HepG2 (cell line): ENCODE measurements around the gene ANG. TPM values are rescaled to one million over a fixed set of nuclear protein-coding genes. Genes with fewer than 3 reads are reported as not detected.

ENCODE experiments used
- ARHGAP35 ChIP-seq: sonication (generic); formaldehyde crosslinking; IDR thresholded peaks from 2 replicates; pipeline ENCODE4 v1.9.0; 2022; ENCODE audit warnings: mild to moderate bottlenecking, inconsistent platforms, moderate library complexity, missing genetic modification reagents, borderline replicate concordance
- ELF3 ChIP-seq: IDR thresholded peaks from 2 replicates; pipeline ENCODE4 v1.6.1; 2016; ENCODE audit warnings: missing genetic modification reagents, missing compliant biosample characterization
- FOSL1 ChIP-seq: sonication (generic); formaldehyde crosslinking; IDR thresholded peaks from 2 replicates; pipeline ENCODE4 v1.9.0; 2021; ENCODE audit warnings: missing genetic modification reagents, borderline replicate concordance
- GPN1 ChIP-seq: sonication (generic); formaldehyde crosslinking; IDR thresholded peaks from 2 replicates; pipeline ENCODE4 v1.5.1; 2020; ENCODE audit warnings: missing genetic modification reagents, borderline replicate concordance
- MED1 ChIP-seq: sonication (generic); formaldehyde crosslinking; IDR thresholded peaks from 2 replicates; pipeline ENCODE4 v1.4.0; 2020; ENCODE audit warnings: missing genetic modification reagents
- MEIS2 ChIP-seq: sonication (generic); formaldehyde crosslinking; IDR thresholded peaks from 2 replicates; pipeline ENCODE4 v1.9.0; 2021; ENCODE audit warnings: mild to moderate bottlenecking, missing genetic modification reagents
- NCOA1 ChIP-seq: sonication (generic); formaldehyde crosslinking; IDR thresholded peaks from 2 replicates; pipeline ENCODE4 v1.9.0; 2021; ENCODE audit warnings: missing genetic modification reagents
- NFE2L1 ChIP-seq: sonication (generic); formaldehyde crosslinking; IDR thresholded peaks from 2 replicates; pipeline ENCODE4 v1.4.0; 2020; ENCODE audit warnings: missing genetic modification reagents, mild to moderate bottlenecking, borderline replicate concordance
- NFYC ChIP-seq: IDR thresholded peaks from 2 replicates; pipeline ENCODE4 v1.6.1; 2016; ENCODE audit warnings: missing genetic modification reagents, missing compliant biosample characterization
- NR2C2 ChIP-seq: sonication (generic); formaldehyde crosslinking; IDR thresholded peaks from 2 replicates; pipeline ENCODE4 v1.4.0; 2020; ENCODE audit warnings: missing genetic modification reagents, mild to moderate bottlenecking, moderate library complexity, borderline replicate concordance
- NR2F6 ChIP-seq, 2 experiments: IDR thresholded peaks; 2 replicates each; pipeline ENCODE4 v1.6.1; 2016; ENCODE audit warnings: antibody characterized with exemption in 1 of 2, mild to moderate bottlenecking in 1 of 2
- PPARG ChIP-seq: conservative IDR thresholded peaks from 2 replicates; pipeline ENCODE4 v1.6.1; 2016; ENCODE audit warnings: missing biosample characterization, missing genetic modification reagents
- SNRNP70 ChIP-seq: fragments of 200-400 bp; formaldehyde crosslinking; IDR thresholded peaks from 2 replicates; pipeline ENCODE4 v1.6.1; 2017; ENCODE audit warnings: mild to moderate bottlenecking, low read depth, low read length, moderate library complexity
- SP2 ChIP-seq: sonication (generic); formaldehyde crosslinking; IDR thresholded peaks from 2 replicates; pipeline ENCODE4 v1.5.1; 2020; ENCODE audit warnings: mild to moderate bottlenecking, missing genetic modification reagents
- SSRP1 ChIP-seq: IDR thresholded peaks from 2 replicates; pipeline ENCODE4 v1.6.1; 2016; ENCODE audit warnings: control low read depth
- TP53 ChIP-seq: sonication (generic); formaldehyde crosslinking; conservative IDR thresholded peaks from 2 replicates; pipeline ENCODE4 v1.4.0; 2020; ENCODE audit warnings: missing genetic modification reagents
- ZNF292 ChIP-seq: sonication (generic); formaldehyde crosslinking; IDR thresholded peaks from 2 replicates; pipeline ENCODE4 v1.8.1; 2022; ENCODE audit warnings: mild to moderate bottlenecking, low read depth, missing genetic modification reagents, borderline replicate concordance
- ZNF30 ChIP-seq: sonication (generic); formaldehyde crosslinking; IDR thresholded peaks from 2 replicates; pipeline ENCODE4 v1.5.0; 2020; ENCODE audit warnings: mild to moderate bottlenecking, missing genetic modification reagents
- ZNF530 ChIP-seq: sonication (generic); formaldehyde crosslinking; IDR thresholded peaks from 2 replicates; pipeline ENCODE4 v1.5.0; 2020; ENCODE audit warnings: low read depth, mild to moderate bottlenecking, missing genetic modification reagents
- ZNF816 ChIP-seq: sonication (generic); formaldehyde crosslinking; IDR thresholded peaks from 2 replicates; pipeline ENCODE4 v1.8.0; 2022; ENCODE audit warnings: missing genetic modification reagents, mild to moderate bottlenecking, borderline replicate concordance
- polyA plus RNA-seq, 8 experiments: library from polyadenylated mRNA; depleted of rRNA in 3 of 8; stranded (reverse) in 7 of 8; unstranded in 1 of 8; fragments of >200 nt; fragmentation: Illumina TruSeq in 4 of 8; extraction: Trizol in 4 of 8; gene quantifications; 2 replicates each; pipeline versions ENCODE4 v1.2.1 to v1.2.3, GENCODE V29; 2011 to 2016; ENCODE audit warnings: low read depth in 4 of 8, missing spikeins in 1 of 8, mixed read lengths in 1 of 8; ENCODE audit not compliant: insufficient read depth in 1 of 8
- total RNA-seq, 5 experiments: library from RNA; depleted of rRNA; stranded (reverse); fragments of >200 nt; fragmentation: Illumina TruSeq; extraction: Trizol; gene quantifications; 2 replicates each; pipeline ENCODE4 v1.2.3, GENCODE V29; 2016; ENCODE audit warnings: low read depth in 1 of 5
- TF ChIP-seq, protein P1 (sequence below): sonication (generic); formaldehyde crosslinking; IDR thresholded peaks from 2 replicates; pipeline ENCODE4 v1.8.0; 2022; ENCODE audit warnings: missing genetic modification reagents, mild to moderate bottlenecking, inconsistent platforms, borderline replicate concordance
- TF ChIP-seq, protein P2 (sequence below): sonication (generic); formaldehyde crosslinking; IDR thresholded peaks from 2 replicates; pipeline ENCODE4 v1.8.0; 2022; ENCODE audit warnings: mild to moderate bottlenecking, missing genetic modification reagents, moderate library complexity
- TF ChIP-seq, protein P3 (sequence below): IDR thresholded peaks from 2 replicates; pipeline ENCODE4 v1.6.1; 2016; ENCODE audit warnings: mild to moderate bottlenecking
- TF ChIP-seq, protein P4 (sequence below): sonication (generic); formaldehyde crosslinking; IDR thresholded peaks from 2 replicates; pipeline ENCODE4 v1.5.0; 2020; ENCODE audit warnings: missing genetic modification reagents, mild to moderate bottlenecking, borderline replicate concordance
- TF ChIP-seq, protein P5 (sequence below): IDR thresholded peaks from 2 replicates; pipeline ENCODE4 v1.6.1; 2016; ENCODE audit warnings: low read depth, control low read depth

ANG gene
- total and polyA plus RNA-seq, 2 of the 13 experiments (the other 11 are each of a cell fraction or from before 2014, with no cell fraction given), result 83.6 to 401 TPM

DNA sequence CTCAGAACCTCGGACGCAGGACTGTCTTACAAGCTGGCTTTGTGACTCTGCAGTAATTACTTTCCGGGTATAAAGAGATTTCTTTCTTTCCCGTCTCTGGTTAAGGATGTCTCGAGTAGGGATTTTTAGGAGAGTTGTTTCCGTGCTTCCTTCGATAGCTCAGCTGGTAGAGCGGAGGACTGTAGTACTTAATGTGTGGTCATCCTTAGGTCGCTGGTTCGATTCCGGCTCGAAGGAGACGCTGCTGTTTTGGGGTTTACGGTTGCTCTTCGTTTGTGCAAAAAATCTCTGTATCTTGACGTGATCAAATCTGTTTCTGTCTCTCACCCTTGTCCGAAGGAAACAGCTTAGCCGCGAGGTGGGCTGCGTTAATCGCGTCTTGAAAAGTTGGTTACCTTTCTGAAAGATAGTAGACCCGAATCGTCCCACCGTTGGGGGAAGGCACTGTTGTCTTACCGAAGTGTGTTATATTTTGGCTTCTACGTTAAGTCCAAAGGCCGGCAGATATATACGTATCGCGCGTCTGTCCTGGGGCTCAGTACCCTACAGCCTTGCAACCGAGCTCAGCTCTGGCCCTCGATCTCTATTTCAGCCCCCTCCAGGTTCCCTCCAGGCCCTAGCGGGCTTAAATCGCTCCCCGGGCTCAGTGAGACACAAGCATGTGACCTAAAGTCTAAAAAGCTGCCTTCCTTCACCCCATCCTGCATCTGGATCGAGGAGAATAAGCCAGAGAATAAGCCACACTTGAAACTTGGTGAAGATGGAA is 5.3 kb upstream of the ANG start (continued):
- TF ChIP-seq, protein P1, sequence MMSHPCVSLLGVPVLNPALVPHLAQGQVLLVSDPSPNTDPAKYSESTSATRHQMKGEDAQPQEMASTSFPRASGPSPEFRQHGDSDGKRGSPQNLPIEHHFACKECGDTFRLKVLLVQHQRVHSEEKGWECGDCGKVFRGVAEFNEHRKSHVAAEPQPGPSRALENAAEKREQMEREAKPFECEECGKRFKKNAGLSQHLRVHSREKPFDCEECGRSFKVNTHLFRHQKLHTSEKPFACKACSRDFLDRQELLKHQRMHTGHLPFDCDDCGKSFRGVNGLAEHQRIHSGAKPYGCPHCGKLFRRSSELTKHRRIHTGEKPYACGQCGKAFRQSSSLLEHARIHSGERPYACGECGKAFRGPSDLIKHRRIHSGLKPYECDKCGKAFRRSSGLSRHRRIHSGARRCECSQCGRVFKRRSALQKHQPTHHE, result no peak
- TF ChIP-seq, protein P2, sequence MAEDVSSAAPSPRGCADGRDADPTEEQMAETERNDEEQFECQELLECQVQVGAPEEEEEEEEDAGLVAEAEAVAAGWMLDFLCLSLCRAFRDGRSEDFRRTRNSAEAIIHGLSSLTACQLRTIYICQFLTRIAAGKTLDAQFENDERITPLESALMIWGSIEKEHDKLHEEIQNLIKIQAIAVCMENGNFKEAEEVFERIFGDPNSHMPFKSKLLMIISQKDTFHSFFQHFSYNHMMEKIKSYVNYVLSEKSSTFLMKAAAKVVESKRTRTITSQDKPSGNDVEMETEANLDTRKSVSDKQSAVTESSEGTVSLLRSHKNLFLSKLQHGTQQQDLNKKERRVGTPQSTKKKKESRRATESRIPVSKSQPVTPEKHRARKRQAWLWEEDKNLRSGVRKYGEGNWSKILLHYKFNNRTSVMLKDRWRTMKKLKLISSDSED (CRISPR knock-in tag), result no peak
- TF ChIP-seq SNRNP70 (no peak), SP2 (CRISPR knock-in tag) (no peak), GPN1 (CRISPR knock-in tag) (no peak), MEIS2 (no peak), FOSL1 (CRISPR knock-in tag) (no peak), NFE2L1 (CRISPR knock-in tag) (no peak), ZNF530 (CRISPR knock-in tag) (0 out of 2 replicates have a peak, but pooled peaks have one; percentile 18), ELF3 (peak; percentile 19; the same call in 1 of the 2 replicates), TP53 (CRISPR knock-in tag) (peak; percentile 81; the same call in 1 of the 2 replicates), ARHGAP35 (no peak), MED1 (peak; percentile 57; the same call in 1 of the 2 replicates), SSRP1 (peak; percentile 100), ZNF292 (CRISPR knock-in tag) (no peak), ZNF30 (CRISPR knock-in tag) (no peak), NR2F6 (IDR thresholded peaks at IDR 0.05) (no peak), NR2F6 (CRISPR knock-in tag; IDR thresholded peaks at IDR 0.05) (0 out of 2 replicates have a peak, but pooled peaks have one; percentile 24), NFYC (0 out of 2 replicates have a peak, but pooled peaks have one; percentile 31), PPARG (CRISPR knock-in tag) (peak; percentile 57), NR2C2 (CRISPR knock-in tag) (no peak), NCOA1 (CRISPR knock-in tag) (no peak), ZNF816 (CRISPR knock-in tag) (peak; percentile 91; the same call in 1 of the 2 replicates)
- TF ChIP-seq, protein P3, sequence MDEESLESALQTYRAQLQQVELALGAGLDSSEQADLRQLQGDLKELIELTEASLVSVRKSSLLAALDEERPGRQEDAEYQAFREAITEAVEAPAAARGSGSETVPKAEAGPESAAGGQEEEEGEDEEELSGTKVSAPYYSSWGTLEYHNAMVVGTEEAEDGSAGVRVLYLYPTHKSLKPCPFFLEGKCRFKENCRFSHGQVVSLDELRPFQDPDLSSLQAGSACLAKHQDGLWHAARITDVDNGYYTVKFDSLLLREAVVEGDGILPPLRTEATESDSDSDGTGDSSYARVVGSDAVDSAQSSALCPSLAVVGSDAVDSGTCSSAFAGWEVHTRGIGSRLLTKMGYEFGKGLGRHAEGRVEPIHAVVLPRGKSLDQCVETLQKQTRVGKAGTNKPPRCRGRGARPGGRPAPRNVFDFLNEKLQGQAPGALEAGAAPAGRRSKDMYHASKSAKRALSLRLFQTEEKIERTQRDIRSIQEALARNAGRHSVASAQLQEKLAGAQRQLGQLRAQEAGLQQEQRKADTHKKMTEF (CRISPR knock-in tag), result no peak
- TF ChIP-seq, protein P4, sequence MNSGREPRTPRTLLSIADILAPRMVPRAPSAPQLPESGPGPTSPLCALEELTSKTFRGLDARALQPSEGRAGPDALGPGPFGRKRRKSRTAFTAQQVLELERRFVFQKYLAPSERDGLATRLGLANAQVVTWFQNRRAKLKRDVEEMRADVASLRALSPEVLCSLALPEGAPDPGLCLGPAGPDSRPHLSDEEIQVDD (CRISPR knock-in tag), result no peak
- TF ChIP-seq, protein P5, sequence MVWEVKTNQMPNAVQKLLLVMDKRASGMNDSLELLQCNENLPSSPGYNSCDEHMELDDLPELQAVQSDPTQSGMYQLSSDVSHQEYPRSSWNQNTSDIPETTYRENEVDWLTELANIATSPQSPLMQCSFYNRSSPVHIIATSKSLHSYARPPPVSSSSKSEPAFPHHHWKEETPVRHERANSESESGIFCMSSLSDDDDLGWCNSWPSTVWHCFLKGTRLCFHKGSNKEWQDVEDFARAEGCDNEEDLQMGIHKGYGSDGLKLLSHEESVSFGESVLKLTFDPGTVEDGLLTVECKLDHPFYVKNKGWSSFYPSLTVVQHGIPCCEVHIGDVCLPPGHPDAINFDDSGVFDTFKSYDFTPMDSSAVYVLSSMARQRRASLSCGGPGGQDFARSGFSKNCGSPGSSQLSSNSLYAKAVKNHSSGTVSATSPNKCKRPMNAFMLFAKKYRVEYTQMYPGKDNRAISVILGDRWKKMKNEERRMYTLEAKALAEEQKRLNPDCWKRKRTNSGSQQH (CRISPR knock-in tag), result no peak; the same call in 1 of the 2 replicates
